ENCODE measurements around the gene MPP3.
"Not testable (repeated sequence)": the region's sequence is repeated elsewhere in the genome, so short reads cannot be mapped to it uniquely, and the experiment has no call there.

The MPP3 gene

DNA sequence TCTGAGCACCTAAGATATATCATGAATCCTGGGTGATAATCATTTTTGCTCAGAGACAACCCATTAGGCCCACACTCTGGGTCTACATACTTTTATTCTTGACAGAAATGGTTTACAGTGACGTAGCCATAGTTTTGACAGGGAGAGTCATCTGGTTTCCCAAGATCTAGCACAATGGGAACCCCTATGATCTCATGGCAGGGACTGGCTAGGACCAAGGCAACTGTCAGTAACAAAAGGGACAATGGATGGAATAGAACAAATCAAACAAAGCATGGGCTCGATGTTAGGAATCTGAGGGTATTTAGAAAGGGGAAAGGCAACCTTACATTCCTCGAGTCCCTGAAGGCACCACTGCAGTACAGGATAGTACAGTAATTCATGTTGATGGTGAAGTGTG lies 32.2 kb downstream of the MPP3 start:
- no peak overlapping the region for H3K4me3 ChIP-seq (ENCODE audit: low read depth, low read length)
- no peak for TF ChIP-seq CTCF (IDR thresholded peaks at IDR 0.05; ENCODE audit: insufficient read depth, low read depth, low read length, missing control alignments)

DNA sequence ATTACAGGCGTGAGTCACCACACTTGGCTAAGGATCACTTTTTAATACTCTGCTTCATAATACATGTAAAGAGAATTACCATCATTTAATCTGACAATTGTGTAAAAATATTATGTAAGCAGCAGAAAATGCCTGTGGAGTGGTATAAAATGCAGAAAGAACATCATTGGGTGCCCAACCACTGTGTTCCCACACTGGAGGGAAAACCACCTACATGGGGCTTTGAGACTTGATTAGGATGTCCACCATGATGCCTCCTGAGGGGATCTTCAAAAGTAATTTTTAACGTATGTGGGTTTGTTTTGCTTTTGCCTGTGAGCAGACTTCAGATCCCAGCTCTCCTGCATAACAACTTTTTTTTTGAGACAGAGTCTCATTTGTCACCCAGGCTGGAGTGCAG lies 33.9 kb downstream of the MPP3 start:
- DNase-seq (ENCODE audit: low read depth), result no peak
- TF ChIP-seq CTCF (IDR thresholded peaks at IDR 0.05; ENCODE audit: insufficient read depth, low read depth, low read length, missing control alignments), result no peak
- H3K4me3 ChIP-seq (ENCODE audit: low read depth, low read length), result no peak overlapping the region

More for the DNA sequence above, 32.2 kb downstream of the MPP3 start:
- no peak for DNase-seq (ENCODE audit: low read depth)

DNA sequence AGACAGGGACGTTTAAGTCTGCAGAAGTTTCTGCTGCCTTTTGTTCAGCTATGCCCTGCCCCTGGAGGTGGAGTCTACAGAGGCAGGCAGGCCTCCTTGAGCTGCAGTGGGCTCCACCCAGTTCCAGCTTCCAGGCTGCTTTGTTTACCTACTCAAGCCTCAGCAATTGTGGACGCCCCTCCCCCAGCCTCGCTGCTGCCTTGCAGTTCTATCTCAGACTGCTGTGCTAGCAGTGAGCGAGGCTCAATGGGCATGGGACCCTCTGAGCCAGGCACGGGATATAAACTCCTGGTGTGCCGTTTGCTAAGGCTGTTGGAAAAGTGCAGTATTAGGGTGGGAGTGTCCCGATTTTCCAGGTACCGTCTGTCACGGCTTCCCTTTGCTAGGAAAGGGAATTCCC lies 34.9 kb downstream of the MPP3 start:
- not testable (repeated sequence) for H3K4me3 ChIP-seq (ENCODE audit: low read depth, low read length); DNase-seq (ENCODE audit: low read depth)

GRCh38 chr17:43792668-43793067 lies 40.3 kb downstream of the MPP3 start:
- DNase-seq (ENCODE audit: low read depth); H3K4me3 ChIP-seq (ENCODE audit: low read depth, low read length): not testable (repeated sequence)

GRCh38 chr17:43791589-43791988 lies 41.4 kb downstream of the MPP3 start:
- DNase-seq (ENCODE audit: low read depth), result peak; percentile 19
- TF ChIP-seq CTCF (IDR thresholded peaks at IDR 0.05; ENCODE audit: insufficient read depth, low read depth, low read length, missing control alignments), result no peak
- no peak overlapping the region for H3K4me3 ChIP-seq (ENCODE audit: low read depth, low read length)

- TF ChIP-seq CTCF (IDR thresholded peaks at IDR 0.05; ENCODE audit: insufficient read depth, low read depth, low read length, missing control alignments), result no peak
- no peak for DNase-seq (ENCODE audit: low read depth)
- no peak overlapping the region for H3K4me3 ChIP-seq (ENCODE audit: low read depth, low read length)
Measured at GRCh38 chr17:43790311-43790940, 42.5 kb downstream of the MPP3 start.

- no peak for DNase-seq (ENCODE audit: low read depth)
- no peak for TF ChIP-seq CTCF (IDR thresholded peaks at IDR 0.05; ENCODE audit: insufficient read depth, low read depth, low read length, missing control alignments)
- H3K4me3 ChIP-seq (ENCODE audit: low read depth, low read length), result no peak overlapping the region
Measured at GRCh38 chr17:43789482-43789881, 43.5 kb downstream of the MPP3 start.

- no peak overlapping the region for H3K4me3 ChIP-seq (ENCODE audit: low read depth, low read length)
- no peak for TF ChIP-seq CTCF (IDR thresholded peaks at IDR 0.05; ENCODE audit: insufficient read depth, low read depth, low read length, missing control alignments)
- DNase-seq (ENCODE audit: low read depth), result no peak
Measured at GRCh38 chr17:43788540-43788939, 44.4 kb downstream of the MPP3 start.

Measured in GM12865 (cell line).